Superior temporal gyrus (tissue), 1 donor: ENCODE data around the gene CD83.
"Not testable (repeated sequence)": the region's sequence is repeated elsewhere in the genome, so short reads cannot be mapped to it uniquely, and the experiment has no call there.

Experiments used
- DNase-seq: peaks from one replicate; pipeline ENCODE4 v3.0.0-alpha.2; 2016; ENCODE audit errors: extremely low spot score

The CD83 gene

DNA sequence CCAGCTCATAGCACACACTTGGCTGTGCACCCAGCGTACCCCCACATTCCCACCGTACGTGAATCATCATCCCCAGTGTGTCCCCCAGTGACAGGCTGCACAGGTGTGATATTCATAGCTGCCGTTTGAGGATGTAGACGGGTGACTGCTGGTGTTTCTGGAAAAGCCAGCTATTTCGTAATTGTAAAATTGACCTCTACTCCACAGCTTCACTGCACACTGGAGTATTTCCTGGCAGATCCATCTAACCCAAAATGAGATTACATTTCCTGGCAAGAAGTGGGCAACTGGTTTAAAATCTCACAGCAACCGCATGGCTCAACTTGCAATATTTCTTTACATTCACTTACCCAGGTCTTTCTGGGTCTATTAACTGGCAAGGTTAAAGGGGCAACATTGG is 30.3 kb downstream of the CD83 start:
- no peak for DNase-seq

DNA sequence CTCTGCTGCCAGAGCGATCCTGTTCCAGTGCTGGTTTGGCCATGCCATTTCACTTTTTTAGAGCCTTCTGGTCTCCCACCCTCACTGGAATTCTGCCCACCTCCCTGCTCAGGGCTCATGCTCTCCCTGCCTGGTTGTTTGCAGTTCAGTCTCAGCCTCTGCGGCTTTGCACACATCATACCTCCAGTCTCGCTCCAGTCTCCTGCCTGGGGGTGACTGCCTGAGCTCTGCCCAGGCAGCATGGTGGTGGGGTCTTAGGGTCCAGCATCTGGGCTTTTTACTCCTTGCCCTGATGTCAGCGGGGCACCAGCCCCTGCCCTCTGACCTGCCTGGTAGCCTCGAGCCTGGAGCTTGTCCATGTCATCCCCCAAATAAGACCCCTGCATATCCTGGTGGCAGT is 30.9 kb downstream of the CD83 start:
- no peak for DNase-seq

DNA sequence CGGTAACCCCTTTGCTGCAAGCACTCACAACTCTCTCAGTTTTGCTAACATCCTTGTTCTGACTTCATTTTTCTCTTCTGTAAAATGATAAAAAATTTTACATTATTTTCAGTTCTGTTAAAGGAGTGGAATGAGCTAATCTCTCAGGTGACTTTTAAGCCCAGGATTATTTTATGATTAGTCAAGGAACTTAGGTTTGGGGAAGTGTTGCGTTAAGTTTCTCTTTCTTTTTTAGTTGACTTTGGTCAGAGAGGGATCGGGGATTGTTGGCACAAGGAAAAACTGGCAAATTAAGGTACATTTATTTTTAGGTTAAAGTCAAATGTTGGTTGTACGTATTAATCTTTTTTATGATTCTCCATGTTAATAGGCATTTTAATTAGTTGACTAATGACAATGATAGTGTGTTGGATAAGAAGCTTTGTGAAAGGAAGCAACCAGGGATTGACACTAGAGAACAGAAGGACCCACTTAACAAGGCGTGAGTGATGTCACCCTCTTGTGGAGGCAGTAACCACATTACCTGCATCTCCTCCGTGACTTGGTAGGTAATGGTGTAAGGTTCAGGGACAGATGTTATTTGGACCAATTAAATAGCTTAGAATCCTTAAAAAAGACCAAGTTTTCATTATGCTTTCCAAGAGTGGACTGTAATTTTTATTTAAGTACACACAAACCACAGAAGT is 31.6 kb downstream of the CD83 start:
- DNase-seq: no peak

DNA sequence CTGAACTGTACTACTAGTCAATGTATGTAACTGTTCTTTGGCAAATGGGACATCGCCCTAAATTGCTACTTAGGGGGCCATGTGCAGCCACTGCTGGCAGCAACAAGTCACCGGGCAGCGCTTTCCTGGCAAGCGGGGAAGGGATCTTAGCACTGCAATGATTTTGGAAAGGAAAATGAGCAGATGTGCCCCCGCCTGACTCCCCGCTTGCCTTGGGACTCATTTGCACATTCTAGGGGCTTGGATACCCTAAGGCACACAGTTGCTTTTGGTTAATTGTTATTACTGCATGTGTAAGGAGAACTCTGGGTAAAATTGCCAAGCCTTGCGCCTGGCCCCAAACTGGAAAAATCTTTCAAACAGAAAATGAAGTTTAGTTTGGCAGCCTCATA is 32.2 kb downstream of the CD83 start:
- no peak for DNase-seq

DNA sequence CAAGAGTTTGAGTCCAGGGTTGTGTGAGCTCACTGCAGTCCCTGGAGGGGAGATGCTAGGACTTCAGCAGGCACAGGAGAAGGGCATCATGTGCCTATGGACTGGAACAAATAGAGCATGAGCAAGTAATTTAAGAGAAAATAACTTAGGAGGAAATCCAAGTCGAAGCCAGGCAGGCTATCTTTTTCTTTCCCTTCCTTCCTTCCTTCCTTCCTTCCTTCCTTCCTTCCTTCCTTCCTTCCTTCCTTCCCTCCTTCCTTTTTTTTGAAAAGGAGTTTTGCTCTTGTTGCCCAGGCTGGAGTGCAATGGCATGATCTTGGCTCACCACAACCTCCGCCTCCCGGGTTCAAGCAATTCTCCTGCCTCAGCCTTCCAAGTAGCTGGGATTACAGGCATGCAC is 33.7 kb downstream of the CD83 start:
- not testable (repeated sequence) for DNase-seq

DNA sequence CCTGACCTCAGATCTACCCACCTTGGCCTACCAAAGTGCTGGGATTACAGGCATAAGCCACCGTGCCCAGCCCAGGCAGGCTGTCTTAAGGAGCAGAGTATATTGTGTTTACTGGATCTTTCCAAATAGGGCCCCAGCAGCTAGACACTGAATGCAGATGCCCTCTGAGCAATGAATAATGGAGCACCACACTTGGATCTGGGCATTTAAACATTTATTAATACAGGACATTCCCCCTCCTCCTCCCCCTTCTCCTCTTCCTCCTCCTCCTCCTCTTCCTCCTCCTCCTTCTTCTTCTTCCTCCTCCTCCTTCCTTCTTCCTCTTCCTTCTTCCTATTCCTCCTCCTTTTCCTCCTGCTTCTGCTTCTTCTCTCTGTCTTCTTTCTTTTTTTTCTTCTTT is 34.2 kb downstream of the CD83 start:
- no peak for DNase-seq

DNA sequence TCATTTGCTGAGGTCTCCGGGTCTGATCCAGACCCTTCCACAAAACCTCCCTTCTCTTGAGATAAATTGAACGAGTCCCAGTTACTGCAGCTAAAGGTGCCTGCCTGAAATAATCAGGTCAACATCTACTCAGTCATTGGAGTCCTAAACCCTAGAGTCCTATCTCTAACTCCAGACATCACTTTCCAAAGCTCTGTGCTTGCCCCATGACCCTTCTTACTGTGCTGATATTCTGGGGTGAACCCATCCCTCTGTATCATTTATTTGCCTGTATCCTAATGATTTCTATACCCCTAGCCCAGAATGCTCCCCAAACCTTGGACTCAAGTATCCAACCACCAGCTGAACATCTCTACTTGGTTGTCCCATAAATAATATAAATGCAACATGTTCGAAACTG is 35.7 kb downstream of the CD83 start:
- no peak for DNase-seq

DNA sequence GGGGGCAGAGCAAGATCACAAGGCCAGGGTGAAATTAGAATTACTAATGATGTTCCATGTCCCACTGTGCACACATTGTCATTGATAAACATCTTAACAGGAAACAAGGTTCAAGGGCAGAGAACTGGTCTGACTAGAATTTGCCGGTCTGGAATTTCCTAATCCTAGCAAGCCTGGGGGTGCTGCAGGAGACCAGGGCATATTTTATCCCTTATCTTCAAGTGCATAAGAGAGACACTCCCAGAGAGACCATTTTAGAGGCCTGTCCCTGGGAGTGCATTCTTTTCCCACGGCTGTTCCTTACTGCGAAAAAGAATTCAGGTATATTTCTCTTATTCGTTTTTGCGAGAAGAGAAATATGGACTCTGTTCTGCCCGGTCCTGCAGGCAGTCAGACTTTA is 41.5 kb downstream of the CD83 start:
- no peak for DNase-seq

DNA sequence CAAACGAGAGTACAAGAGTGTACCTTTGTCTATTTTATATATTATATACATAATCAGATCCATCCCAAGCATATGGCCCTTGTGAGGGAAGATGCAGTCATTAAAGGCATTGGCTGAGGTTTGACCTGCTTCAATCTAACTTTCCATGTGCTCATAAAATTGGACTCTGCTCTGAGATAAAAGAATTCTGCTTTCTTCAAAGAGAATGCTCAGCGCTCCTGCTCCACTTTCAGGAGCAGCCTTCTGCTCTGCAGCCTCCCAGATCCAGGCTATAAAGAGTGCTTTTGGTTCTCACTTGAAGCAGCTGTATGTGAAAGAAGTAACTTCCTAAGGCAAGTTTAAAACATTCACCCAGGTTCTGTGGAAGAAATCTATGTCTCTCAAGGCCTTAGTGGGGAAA is 45.3 kb downstream of the CD83 start:
- no peak for DNase-seq

DNA sequence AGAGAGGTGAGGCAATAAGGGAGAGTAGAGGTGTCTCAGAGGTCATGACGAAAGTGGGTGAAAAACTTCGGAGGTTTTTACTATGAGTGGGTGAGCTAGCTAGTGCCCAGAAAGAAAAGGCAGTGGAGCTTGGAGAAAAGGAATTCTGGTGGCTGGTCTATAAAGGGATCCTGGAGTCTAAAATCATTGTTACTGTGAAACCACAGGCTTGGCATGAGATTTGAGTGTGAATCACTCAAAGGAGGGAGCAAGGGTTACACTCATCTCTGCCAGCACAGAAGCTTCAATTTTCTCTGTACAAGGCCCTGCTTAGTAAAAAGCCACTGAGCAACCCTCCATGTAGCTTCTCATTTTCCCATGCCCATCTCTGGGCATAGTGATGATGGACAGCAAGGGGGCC is 47.5 kb downstream of the CD83 start:
- no peak for DNase-seq

DNA sequence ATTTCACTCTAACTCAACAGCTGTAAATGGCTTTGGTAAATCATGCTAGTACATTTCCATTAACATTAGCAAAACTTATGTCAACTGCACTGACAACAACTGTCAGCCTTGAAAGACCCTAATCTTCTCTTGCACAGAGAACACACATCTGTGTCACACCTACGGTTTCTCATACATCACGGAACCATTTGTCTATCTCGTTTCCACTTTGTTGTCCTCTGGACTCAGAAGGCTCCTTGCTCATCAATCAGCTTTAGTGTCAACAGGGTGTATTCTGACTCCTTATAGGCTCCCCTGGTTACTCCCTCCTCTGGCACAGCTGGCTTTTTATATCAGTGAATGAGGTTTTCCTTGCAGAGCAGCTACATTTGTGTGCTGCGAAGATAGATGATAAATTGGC is 49.3 kb downstream of the CD83 start:
- DNase-seq: no peak

DNA sequence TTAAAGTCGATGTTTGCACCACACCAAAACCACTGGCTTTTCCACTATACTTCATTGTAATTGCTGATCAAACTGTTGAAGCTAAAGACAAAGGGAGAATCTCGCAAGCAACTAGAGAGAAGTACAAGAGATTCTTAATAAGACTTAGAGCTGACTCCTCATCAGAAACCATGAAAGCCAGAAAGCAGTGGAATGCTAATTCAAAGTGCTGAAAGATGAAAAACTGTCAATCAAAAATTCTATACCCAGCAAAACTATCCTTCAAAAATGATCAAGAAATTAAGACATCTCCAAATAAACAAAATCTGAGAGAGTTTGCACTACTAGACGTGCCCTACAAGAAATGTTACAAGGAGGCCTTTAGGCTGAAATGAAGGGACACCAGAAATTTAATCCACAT is 52.6 kb downstream of the CD83 start:
- no peak for DNase-seq

DNA sequence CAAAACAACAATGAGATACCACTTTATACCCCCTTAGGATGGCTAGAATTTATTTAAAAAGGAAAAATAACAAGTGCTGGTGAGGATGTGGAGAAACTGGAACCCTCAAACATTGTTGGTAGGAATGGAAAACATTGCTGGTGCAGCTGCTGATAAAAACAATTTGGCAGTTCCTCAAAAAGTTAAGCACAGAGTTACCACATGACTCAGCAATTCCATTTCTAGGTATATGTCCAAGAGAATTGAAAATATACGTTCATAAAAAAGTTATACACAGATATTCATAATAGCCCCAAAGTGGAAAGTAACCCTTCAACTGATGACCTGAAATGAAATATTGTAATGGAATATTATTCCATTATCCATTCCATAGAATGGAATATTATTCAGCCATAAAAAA is 55.0 kb downstream of the CD83 start:
- DNase-seq: no peak

DNA sequence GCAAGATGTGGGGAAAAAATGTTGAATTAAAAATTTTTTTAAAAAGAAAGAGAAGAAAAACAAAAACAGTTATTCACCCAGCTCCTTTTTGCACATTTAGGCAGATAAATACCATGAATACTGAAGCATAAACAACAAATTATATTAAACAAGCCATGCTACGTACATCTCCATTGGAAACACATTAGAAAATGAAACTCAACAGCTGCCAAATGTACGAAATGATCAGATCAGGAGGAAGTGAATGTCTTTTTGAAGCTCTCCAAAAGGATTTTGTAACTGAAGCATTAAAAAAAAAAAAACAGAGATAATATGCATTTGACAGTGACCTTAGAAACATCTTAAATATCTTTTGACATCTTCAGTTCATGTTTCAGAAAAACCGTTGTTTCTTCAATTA is 56.7 kb downstream of the CD83 start:
- DNase-seq: no peak

DNA sequence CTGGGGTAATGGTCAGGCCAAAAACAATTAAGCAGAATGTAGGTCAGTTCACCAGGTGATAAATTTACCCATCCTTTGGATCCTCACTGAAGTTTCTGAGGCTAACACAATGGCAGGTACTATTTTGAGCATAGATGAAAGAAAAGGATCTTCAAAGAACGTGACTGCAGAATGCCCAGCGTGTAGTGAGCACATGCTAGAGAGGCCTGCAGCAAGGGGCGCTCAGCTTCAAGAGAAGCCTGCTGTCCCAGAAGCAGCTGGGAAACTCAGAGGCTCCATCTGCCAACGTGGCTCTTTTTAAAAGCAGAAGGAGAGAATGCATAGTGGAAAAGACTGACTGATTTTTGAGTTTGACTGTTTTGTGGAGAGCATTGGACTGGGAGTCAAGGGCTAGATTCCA is 57.4 kb downstream of the CD83 start:
- DNase-seq: no peak

DNA sequence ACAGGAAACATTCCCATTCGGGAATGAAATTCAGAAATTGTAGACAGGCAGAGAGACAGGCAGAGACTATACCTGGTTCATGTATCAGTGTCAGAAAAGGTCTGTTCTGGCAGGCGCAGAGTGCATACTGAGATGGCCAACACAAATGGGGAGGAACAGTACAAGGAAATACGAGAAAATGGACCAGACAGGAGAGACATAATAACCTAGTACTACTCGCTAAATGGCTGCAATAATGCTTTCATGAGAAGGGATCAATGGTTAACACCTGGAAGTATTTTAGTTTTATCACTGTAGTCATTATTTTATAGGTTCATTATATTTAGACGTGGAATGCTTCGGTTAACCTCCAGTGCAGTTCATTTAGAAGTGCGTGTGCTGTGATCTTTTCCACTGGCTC is 58.9 kb downstream of the CD83 start:
- no peak for DNase-seq

DNA sequence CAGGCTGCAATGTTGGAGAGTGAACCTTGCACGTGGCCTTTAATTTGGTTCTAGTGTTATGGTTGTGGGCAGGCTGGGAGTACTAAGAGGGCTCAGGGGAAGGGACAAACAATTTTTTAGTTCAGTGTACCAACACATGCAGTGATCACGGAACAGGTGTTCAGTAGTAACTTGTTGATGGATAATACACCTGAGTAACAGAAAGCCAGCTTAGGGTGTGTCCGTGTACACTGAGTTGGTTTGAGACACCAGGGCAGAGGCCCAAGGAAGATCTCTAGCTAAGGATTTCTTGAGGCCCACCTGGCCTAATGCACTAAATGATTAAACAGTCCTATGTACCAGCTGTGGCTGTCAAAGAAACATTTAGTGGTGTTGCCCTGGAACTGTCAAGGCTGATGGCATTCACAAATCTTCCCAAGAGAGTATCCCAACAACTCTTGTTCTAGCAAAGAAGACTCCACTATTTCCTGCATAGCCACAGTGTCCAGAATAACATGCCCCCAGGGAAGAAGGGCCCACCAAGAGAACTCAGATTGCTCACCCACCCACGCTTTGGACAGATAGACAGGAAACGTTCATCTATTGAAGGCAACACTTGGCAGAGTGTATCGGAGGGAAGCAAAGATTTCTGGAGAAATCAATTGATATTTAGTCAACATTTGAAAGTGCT is 60.0 kb downstream of the CD83 start:
- no peak for DNase-seq

DNA sequence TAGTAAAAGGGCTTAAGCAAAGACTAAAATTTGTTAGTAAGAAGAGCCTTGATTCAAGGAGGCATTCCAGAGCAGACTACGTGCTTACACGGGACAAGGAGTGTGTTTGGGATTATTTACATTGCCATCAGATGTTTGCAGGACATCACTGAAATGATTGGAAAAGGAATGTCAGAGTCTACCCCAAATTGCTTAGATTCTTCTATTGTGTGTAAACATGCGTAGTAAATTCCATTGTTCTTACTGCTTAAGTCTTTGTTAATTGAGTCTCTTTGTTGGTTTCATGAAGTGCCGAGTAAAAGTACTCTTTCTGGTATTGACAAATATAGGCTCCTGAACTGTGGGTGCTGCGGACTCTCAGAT is 60.5 kb downstream of the CD83 start:
- no peak for DNase-seq

DNA sequence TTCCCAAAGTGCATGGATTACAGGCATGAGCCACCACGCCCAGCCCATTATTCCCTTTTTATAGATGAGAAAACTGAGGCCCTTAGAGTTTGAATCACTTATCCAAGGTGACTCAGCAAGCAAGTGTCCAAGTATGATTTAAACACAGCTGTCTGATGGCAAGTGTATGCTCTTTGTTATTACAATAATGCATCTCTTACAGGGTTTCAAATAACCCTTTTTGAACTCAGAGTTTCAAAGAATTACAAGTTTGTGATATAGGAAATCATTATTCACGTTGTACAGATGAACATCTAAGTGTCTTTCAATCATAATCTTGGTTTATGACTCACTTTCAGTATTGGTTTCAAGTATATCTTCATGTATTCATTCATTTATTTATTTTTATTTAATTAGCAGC is 63.0 kb downstream of the CD83 start:
- no peak for DNase-seq

DNA sequence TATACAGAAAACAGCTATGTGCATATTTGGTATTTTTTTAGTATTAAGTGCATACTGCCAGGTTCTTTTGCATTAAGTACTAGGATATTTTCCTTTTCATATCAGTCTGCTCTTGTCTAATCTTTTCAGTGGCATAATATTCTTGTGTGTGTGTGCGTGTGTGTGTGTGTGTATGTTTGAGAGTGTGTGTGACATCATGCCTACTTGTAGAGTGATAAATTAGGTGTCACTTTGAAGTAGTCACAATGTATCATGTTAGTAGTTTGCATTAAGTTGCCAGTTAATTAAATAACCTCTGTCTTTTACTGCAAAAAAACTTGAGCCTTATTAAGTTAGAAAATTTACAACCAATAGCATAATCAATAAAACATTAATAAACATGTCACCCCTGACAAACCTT is 65.3 kb downstream of the CD83 start:
- no peak for DNase-seq
